HG03045 (cell line): ENCODE results near the gene ARRDC2.
"Not testable (repeated sequence)": the region's sequence is repeated elsewhere in the genome, so short reads cannot be mapped to it uniquely, and the experiment has no call there.

Experiments used
- ATAC-seq: cut with Tn5 transposase; IDR thresholded peaks from one replicate; pipeline ENCODE4 v1.9.1; 2021; ENCODE audit warnings: mild to moderate bottlenecking, moderate library complexity; ENCODE audit not compliant: unreplicated experiment

The ARRDC2 gene

DNA sequence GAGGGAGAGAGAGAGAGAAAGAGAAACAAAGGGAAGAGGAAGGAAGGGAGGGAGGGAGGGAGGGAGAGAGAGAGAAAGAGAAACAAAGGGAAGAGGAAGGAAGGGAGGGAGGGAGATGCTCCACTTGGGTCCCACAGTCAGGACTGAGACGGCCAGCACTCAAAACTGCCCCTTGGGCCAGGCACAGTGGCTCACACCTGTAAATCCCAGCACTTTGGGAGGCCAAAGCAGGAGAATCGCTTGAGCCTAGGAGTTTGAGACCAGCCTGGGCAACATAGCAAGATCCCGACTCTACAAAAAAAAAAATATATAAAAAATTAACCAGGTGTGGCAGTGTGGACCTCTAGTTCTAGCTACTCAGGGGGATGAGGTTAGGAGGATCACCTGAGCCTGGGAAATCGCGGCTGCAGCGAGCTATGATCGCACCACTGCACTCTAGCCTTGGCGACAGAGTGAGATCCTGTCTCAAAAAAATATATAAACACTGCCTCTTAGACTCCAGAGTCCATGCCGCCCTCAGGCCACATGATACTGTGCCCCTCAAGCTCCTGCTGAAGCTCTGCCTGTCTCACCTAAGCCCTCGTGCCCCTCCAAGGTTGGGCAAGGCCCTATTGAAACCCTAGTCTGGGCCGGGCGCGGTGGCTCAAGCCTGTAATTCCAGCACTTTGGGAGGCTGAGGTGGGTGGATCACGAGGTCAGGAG lies 8.4 kb downstream of the ARRDC2 start:
- no peak for ATAC-seq

DNA sequence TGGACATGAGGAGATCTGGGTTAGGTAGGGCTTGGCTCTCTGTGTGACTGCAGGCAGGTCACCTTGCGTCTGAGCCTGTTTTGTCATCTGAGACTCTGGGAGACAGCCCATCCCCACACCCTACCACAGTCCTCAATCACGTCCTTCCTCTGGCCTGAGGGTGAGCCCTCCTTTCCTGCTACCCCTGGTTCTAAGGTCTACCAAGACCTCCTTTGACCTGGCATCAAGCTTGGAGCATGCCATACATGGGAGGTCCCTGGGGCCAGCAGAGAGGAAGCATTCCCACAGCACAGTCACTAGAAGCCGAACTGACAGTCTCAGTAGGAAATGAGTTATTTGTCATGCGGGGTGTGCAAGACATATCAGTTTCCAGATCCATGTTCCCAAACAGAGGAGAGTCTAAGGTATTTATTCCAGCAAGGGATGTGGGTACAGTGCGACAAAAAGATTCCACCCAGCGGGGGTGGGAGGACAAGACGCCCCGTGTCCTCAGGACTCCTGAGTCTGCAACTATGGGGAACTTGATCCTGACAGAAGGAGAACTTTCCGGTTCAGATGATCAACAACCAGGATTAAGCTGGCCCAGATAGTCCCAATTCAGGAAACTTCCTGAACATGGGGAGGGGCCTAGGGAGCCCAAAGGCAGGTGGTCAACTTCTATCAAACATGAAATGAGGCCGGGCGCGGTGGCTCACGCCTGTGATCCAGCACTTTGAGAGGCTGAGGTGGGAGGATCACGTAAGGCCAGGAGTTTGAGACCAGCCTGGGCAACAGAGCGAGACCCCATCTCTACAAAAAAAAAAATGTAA lies 9.5 kb downstream of the ARRDC2 start:
- no peak for ATAC-seq

DNA sequence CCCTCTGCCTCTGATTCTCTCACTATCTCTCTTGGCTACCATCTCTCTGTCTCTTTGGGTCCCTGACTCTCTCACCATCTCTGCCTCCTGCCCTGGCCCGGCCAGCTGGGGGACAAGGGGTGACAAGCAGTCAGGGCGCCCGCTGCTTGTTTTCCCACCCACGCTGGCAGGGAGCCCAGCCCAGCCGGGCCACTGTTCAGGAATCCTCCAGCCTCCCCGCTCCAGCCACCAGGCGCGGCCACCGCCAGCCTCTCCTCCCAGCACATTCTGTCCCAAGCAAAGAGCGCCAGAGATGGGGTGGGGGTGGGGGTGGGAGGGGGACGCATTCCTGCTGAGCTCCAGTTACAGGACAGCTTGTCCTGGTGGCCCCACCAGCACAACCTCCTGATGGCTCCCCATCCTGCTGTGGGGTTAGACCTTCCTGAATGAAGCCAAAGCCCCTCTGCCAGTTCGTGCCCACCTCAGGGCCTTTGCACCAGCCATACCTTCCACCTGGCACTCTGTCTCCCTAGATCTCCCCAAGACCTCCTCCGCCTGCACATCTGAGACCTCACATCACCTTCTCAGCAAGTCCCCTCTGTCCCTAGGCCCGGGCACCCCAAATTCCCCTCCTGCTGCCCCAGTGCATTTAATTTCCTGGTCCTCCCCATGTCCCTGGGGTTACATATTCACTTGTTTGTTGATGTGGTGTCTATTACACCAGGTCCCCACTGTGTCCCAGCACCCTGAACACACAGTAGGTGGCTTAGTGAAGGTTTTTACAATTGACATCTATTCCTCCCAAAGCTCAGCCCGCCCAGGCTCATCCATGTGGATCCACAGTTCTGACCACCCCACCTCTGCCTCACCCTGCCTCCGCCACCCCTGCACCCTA lies 12.5 kb downstream of the ARRDC2 start:
- no peak for ATAC-seq

DNA sequence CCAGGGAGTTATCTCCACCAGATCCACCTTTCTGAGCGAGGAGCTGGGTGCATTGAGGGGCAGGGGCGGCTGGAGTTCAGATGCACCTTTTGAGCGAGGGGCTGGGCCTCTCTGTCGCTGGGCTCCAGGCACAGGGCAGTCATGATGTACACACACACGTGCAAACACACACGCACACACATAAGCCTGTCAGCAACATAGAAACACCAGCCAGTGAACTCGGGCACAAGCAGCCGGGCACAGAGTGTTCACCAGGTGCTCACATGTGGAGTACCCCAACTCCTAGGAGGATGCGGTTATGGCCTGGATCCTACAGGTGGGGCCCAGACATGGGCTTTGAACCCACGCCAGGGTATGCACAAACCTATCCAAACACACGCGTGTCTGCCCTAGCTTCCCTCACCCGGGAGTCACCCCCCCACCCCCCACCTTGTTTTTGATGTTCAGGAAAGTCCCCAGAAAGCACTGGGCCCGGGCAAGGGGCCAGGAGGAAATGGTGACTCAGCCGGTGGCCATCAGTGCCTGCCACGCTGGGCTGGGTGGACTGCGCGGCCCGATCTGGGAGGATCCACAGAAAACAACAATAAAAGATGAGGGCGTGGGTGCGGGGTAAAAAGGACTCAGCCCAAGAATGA lies 13.3 kb downstream of the ARRDC2 start:
- no peak for ATAC-seq

DNA sequence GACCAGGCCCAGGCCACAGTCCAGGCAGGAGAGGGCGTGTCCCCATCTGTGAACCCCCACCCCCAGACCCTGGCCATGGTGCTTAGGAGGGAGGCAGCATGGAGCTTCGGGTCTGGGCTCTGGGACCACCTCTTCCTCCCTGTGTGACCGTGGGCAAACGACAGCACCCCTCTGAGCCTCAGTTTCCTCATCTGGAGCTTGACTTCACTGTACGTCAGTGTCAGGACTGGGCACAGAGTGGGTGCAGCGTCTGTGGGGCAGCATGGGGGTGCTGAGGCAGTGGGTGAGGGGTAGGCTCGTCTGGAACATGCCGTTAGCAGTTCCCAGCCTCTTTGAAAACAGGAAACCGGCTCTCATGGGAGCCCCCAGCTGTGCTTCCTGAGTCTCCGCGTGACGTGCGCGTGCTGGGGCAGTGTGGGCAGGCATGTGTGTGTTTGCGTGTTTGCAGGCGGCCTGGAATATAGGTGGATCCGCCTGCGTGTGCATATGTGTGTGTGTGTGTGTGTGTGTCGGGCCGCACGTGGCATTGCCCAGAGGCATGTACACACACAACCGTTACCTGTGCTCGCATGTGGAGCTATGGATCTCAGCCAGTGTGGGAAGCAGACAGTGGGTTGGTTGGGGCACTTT lies 15.8 kb downstream of the ARRDC2 start:
- ATAC-seq: no peak

DNA sequence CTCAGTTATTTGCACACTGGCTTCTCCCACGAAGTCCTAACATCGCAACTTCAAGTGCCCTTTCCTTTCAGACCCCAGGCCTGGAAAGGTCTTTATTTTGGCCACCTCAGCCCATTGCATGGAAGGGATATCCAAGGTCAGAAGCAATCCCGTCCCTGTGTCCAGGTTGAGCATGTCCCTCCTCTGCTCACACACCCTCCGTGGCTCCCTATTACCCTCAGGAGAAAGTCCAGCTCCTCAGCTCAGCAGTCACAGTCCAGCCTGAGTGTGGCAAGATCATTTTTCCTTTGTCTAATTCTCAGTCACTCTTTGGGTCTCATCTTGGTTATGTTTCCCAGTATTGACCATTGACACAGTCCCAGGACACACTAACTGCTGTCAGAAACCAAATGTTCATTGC lies 19.2 kb downstream of the ARRDC2 start:
- no peak for ATAC-seq

DNA sequence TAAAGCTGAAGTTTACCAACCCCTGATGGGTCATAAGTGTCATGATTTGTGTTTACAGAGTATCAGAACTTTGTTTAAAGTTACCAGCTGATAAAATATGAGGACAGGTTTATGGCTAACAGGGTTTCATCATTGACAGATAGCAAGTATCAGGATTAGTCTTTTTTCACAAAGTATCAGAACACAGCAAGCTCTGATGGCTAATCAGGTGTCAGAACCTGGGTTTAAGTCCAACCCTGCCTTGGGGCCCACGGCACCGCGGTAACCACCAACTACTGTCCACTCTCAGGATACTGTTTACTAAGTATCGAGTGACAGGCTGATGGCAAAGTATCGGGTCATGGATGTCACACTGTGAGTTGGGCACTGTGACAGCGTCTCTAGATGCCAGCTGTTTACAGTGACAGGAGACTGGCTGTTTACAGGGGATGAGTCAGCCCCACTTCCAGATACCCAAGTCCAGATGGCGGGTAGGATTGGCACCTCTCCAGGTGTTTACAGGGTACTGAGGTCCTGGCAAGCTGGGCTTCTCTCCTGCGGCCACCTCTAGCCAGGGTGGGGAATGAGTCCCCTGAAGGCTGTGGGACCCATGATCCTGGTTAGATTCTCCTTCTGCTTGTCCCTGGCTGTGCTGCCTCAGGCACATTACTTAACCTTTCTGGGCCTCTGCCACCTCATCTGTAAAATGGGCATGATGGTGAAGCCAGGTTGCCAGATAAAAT lies 21.8 kb downstream of the ARRDC2 start:
- no peak for ATAC-seq

DNA sequence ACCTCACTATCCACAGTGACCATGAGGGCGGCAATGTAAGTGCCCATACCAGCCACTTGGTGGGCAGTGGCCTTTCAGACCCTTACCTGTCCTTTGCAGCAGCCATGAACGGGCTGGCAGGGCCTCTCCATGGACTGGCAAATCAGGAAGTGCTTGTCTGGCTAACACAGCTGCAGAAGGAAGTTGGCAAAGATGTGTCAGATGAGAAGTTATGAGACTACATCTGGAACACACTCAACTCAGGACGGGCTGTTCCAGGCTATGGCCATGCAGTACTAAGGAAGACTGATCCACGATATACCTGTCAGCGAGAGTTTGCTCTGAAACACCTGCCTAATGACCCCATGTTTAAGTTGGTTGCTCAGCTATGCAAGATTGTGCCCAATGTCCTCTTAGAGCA lies 23.4 kb downstream of the ARRDC2 start:
- not testable (repeated sequence) for ATAC-seq

DNA sequence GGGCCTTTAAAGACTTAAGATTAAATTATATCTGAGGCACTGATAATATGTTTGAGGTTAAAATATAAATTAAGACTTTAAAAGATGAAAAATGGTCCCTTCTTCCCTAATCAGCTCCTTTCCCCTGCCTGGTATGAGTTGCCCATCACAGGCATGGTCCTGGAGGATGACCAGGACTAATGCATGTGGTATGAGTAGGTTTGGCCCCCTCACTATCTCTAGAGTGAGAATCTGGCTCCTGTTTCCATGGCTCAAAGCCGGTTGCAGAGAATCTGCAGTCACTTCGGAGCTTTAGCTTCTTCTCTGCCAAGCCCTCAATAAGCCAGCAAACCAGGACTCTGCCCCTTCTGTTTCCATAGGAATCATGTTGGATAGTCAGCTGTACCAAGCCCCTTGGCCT lies 24.1 kb downstream of the ARRDC2 start:
- not testable (repeated sequence) for ATAC-seq

DNA sequence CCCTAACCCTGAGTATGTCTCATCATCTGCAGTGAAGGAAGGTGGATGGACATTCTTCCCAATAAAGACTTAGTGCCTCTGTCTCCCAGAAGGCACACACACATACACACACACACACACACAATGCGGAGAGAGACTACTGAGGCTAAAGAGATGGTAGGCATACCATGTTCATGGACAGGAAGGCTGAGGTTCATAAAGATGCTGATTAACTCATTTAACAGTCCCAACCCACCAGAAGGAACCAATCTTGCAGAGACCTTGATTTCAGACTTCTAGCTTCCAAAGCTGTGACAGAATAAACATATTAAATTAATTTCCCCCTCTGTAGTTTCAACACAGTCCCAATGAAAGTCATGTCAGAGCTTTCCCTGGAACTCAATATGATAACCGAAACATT lies 33.1 kb downstream of the ARRDC2 start:
- ATAC-seq: no peak

DNA sequence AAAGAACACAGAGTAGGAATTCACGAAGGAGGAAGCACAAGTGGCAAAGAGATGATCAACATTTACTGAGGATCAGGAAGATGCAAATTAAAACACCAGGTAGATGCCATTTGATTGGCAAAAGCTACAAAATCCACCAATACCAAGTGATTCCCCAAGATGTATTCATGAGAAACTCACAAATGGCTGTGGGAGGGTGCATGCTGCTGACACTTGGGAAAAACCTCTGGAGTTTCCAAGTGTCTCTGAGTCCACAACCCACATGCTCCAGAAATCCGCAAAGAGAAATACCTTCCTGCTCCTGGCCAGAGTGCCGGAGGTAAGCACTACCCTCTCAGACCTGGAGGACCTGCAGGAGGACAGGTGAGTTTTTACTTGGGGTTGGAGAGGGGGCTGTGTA lies 35.7 kb downstream of the ARRDC2 start:
- ATAC-seq: no peak

DNA sequence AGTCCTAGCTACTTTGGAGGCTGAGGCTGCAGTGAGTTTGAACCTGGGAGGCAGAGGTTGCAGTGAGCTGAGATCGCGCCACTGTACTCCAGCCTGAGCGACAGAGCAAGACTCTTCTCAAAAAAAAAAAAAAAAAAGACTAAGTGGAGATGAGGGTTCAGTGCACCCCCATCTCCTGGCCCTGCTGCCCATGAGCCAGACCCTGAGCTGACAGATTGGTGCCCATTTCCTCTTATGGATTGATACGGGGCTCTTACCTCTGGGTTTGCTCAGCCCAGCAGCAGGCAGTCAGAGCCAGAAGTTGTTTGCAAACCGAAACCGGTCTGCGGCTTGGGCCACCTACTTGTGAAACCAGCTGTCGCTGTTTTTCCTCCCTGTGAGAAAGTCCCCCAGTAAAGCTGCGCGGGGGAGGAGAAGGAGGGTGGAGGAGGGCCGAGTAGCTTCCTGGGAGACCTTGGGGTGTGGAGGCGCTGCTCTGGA lies 36.9 kb downstream of the ARRDC2 start:
- ATAC-seq: peak; percentile 84

DNA sequence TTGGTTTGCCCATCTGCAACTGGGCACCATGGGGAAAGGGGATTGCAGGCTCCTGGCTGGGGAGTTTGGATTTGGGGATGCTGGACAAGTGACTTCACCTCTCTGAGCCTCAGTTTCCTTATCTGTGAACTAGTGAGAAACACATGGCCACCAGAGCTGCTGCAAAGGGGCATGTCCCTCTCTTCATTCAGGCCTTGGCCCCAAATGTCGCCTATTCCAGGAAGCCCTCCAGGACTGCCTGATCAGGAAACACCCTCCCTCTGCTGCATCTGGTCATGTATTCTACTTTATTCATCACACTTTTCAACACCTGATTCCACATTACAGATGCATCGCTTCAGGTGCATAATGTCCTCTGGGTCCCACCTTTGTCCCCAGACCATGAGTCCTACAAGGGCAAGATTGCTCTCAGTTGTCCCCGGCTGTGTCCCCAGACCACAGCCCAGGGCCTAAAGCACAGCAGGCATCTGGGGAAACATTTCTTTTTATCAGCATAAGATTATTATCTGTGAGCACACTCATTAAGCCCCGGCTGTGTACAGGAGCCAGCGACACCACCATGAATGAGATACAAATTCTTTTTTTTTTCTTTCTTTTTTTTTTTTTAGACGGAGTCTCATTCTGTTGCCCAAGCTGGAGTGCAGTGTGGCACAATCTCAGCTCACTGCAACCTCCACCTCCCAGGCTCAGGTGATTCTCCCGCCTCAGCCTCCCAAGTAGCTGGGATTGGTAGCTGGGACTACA lies 37.5 kb downstream of the ARRDC2 start:
- ATAC-seq: peak; percentile 16

DNA sequence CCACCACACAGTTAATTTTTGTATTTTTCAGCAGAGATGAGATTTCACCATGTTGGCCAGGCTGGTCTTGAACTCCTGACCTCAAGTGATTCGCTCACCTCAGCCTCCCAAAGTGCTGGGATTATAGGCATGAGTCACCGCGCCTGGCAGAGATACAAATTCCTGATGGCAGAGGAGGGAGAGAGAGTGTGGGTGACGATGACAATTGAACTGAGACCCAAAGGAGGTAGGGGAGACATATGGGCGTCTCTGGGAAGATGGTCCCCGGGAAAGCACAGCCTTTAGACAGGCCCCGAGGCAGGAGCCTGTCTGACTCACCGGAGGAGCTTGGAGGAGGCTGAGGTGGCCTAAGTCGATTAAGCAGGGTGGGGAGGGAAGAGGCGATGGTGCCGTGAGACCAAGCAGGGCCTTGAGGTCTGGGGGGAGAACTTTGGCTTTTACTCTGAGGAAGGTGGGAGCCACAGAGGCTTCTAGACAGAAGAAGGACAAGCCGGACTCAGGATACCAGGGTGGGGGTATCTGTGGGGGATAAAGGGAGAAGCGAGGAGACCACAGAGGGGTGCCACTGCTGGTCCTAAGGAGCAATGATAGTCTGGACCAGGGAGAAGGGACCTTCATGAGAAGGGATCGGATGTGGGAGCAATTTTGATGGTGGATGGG lies 38.2 kb downstream of the ARRDC2 start:
- no peak for ATAC-seq

DNA sequence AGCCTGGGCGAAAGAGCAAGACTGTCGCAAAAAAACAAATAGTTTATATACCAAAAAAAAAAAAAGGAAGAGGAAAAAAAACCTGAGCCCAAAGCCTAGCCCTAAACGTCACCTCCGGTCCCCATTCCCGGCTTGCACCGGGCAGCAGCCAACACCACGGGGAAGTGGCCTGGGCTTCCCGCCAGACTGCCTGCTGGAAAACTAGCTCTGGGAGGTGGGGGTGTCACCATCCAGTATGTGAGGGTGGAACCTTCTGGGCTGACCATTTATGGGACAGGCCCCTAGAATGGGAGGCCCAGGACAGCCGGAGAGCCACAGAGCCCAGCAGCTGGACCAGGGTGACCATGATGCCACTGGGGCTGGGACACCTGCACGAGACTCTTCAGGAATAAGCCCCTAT lies 41.4 kb downstream of the ARRDC2 start:
- no peak for ATAC-seq

DNA sequence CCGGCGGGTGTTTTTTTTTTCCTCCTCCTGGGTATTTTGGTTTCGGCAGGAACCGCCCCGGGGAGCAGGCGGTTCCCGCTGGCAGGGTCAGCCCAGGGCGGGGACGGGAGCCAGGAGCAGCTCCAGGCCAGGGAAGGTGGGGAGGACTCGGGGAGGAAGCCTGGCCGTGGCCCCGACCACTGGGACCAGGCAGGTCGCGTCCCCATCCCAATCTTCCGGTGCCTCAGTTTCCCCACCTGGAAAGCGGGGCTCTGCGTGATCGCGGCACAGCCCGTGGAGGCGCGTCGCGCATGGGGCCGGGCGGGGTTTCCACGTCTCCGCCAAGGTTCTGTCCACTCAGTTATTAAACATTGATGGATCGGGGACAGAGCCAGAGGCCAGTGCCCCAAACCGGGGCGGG lies 43.9 kb downstream of the ARRDC2 start:
- ATAC-seq: no peak

DNA sequence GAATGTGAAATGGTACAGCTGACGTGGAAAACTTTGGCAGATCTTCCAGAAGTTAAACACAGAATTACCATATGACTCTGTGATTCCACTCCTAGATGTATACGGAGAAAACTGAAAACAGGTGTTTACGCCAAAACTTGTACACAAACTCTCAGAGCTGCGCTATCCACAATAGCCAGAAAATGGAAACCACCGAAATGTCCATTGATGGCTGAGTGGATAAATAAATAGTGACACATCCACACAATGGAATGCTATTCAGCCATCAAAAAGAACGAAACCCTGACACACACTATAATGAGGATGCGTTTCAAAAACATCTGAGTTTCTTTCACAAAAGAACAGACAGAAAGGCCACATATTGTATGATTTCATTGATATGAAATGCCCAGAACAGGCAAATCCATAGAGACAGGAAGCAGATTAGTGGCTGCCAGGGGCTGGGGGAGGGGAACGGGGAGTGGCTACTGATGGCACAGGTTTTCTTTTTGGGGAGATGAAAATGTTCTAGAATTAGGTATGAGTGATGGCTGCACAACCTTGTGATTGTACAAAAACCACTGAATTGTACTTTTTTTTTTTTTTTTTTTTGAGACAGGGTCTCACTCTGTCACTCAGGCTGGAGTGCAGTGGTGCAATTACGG lies 45.7 kb downstream of the ARRDC2 start:
- ATAC-seq: no peak

DNA sequence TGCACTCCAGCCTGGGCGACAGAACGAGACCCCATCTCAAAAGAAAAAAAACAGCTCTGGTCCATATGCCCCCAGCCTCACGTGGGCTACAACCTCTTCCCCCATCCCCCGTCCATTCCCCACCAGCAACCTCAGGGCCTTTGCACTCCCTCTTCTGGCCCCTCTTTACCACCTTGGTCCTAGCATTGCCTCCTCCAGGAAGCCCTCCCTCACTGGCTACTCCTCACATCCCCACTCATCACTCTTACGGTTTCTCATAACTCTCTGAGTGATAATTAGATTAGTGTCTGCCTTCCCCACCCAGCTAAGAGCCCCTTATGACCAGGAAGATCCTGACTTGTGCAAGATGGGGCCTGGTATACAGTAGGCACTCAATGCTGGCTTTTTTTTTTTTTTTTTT lies 48.0 kb downstream of the ARRDC2 start:
- no peak for ATAC-seq
